CD4-positive, alpha-beta T cell treated with Interferon alpha-2 for 1 hour (primary cell): ENCODE data around the gene NAB1.
"Not testable (repeated sequence)": the region's sequence is repeated elsewhere in the genome, so short reads cannot be mapped to it uniquely, and the experiment has no call there.

Experiments
- DNase-seq, 2 donors: peaks; one replicate each; pipeline ENCODE4 v3.0.0-alpha.2; 2020 to 2022

The NAB1 gene

GRCh38 chr2:190674966-190675650 is 26.2 kb downstream of the NAB1 start:
- no peak for DNase-seq

DNA sequence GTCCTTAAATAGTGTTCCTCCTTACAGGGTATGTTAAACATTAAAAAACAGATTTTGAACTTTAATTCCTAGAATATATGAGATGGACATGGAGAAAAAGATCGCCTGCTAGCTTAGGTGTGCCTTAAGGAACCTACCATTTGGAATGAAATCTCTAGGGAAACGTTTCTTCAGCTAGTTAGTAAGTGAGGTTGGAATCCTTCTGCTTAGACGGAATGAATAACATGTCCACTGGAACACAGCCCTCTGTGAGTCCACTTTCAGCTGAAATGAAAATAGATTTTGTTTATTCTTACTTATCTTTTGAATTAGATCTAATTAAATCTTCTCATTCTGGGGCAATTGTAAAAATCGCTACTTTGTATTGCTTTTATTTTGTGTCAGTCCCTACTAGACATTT is 28.4 kb downstream of the NAB1 start:
- DNase-seq: no peak

DNA sequence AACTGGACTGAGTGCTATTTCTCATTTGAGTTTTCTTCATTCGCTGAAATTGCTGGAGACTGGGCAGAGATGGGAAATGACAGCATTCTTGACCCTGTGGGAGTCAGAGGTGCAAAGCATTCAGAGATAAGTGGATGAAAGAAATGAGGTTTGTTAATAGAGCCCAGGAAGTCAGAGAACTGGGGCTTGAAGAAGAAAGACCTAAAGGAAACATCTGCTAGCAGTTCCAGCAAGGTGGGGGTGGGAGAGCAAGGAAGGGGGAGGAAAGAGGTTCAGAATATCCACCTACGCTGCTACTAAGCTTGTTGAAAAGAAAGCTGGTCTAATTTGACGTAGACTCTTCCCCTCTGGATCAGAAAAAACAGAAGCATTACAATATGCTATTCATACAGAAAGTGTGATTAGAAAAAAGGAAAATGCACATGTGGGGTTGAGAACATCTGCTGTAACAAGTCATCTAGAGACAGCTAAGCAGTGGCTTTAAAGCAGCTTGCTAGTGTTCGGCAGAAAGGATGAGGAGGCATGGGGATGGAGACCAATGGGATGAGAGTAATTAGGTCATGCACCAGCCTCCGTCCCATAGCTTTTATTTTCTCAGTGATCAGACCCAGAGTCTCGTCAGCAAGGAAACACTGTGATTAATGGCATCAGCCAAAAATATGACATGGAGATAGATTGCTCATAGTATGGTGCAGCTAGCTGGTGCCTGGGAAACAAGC is 29.7 kb downstream of the NAB1 start:
- no peak for DNase-seq

DNA sequence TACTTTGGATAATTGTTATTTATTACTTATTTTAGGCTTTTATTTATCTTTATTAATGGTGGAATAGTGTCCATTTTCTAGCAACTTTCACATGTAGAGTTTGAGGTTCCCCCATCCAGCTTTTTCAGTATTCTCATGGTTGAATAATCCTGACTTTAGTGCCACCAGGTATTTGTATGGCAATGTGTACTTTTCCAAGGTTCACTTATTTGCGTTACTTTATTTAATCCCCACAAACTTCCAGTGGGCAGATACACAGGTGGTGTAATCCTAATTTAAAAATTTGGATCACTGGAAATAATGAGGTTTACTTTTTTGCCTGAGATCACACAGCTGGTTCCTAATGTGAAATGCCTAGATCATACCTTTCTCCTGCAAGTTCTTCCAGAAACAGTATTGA is 30.5 kb downstream of the NAB1 start:
- no peak for DNase-seq

- peak; percentile 60 to 75 for DNase-seq
These were observed 31.1 kb downstream of the NAB1 start for GRCh38 chr2:190679813-190680591.

DNA sequence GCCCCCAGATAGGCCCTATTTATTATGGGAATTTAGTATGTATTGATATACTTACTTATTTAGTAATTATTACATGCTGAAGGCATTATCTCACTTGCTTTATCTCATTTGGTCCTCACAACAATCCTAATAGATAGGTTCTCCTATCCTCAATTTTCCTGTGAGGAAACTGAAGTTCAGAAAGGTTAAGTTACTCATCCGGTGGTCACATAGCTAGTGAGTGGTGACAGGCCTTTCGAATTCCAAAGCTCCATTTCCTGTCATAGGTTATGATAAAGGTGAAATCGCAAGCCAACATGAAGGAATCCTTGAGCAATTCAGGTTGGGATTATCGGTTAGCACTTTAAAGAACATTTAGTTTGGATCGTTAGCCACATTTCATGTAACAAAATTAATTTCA is 33.3 kb downstream of the NAB1 start:
- DNase-seq: no peak

- DNase-seq: no peak
These were observed 34.9 kb downstream of the NAB1 start for GRCh38 chr2:190683802-190684201.

- no peak for DNase-seq
These were observed 36.0 kb downstream of the NAB1 start for GRCh38 chr2:190684931-190685330.

DNA sequence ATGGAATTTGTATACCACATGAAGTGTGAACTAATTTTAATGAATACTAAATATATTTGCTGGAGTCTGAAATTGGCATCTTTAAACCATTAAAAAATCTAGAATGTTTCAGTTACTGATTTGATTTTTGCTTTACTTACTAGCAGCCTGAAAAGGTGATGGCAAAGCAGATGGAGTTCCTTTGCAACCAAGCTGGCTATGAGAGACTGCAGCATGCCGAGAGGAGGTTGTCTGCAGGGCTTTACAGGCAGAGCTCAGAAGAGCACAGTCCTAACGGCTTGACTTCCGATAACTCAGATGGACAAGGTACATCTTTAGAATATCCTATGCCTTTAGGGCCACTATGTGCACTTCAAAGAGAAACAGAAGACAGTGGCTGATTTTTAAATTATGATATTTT is 36.5 kb downstream of the NAB1 start:
- DNase-seq: no peak

GRCh38 chr2:190693533-190694232 is 44.8 kb downstream of the NAB1 start:
- DNase-seq: no peak

DNA sequence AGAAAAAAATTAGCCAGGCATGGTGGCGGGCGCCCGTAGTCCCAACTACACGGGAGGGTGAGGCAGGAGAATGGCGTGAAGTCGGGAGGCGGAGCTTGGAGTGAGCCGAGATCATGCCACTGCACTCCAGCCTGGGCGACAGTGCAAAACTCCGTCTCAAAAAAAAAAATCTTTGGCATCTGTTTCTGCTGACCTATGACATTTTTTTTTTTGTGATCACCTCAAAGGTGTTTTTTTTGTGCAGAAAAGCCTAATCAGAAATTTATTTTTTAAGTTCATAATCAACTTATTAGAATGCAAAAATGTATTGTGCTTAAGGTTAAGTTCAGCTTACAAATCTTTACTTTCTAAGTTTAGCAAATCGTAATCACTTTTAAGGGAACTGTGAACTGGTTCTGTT is 45.6 kb downstream of the NAB1 start:
- no peak for DNase-seq

- no peak for DNase-seq
These were observed 46.9 kb downstream of the NAB1 start for GRCh38 chr2:190695739-190696138.

DNA sequence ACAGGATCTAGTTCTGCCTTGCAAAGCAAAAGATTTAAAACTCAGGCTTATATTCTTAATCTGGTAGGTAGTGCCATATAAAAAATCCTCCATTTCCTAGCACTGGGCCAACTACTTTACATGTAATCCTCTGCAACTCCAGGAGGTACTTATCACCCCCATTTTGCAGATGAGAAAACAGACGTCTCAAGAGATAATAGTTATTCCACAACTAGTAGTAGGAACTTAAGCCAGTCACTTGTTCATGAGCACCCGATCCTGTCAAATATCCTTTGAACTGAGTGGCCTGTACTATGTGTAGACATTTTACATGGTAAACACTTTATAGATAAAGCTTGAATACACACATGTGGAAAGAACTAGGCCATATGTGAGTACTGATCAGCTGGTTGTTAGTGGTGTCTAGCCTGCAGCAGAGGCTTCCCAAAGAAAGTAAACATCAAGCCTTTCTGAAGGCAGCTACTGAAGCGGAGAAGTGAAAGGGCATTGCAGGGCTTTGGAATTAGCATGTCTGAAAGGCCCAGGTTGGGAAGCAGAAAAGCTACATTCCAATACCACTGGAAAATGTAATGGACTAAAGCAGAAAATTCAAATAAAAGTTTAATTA is 48.0 kb downstream of the NAB1 start:
- no peak for DNase-seq

DNA sequence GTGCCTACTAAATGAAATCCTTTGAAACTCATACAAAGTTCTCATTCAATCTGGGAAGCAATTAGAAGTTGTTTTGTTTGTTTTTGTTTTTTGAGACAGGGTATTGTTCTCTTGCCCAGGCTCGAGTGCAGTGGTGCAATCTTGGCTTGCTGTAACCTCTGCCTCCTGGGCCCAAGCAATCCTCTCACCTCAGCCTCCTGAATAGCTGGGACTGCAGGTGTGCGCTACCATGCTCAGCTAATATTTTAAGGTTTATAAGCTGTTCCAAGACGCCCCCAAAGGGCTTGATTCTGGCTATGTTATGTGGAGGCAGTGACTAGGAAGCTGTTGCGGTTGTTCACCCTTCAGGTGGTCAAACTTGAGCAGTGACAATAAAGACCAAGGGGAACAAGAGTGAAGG is 48.5 kb downstream of the NAB1 start:
- DNase-seq: no peak

GRCh38 chr2:190698895-190699294 is 50.0 kb downstream of the NAB1 start:
- DNase-seq: no peak

DNA sequence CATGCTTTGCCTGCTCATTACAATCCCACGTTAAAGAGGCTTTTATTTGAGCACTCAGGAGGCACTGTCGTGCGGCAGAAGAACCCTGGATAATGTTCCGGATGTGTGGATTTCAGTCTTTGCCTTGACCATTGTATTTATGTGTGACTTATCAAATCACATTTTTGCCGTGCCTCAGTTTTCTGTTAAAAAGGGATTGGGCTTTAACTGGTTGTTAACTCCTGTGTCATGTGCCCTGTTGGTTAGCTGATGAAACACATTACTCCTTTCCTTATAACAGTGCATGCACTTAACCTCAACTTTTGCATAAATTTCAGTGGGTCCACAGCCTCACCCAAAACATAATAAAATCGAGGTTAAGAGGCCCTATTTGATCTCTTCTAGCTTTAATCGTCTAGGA is 52.7 kb downstream of the NAB1 start:
- no peak for DNase-seq

DNA sequence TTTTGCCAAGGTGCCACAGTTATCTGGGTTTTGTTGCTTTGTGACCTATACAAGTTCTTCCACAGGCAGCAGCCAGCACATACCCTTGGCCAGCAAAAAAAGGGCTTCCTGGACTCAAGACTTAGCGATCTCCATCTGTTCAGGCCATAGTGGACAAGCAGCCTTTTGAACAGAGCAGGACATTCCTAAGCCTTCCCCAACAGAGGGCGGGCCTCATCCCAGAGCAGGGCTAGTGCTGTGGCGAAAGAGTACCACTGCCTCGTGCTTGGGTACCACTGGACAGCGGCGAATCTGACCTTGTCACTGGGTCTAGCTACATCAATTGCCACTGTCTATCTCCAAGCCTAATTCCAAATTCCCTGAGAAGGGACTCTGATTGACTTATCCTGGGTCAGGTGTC is 56.4 kb downstream of the NAB1 start:
- no peak for DNase-seq

GRCh38 chr2:190707726-190708125 is 58.8 kb downstream of the NAB1 start:
- DNase-seq: no peak

DNA sequence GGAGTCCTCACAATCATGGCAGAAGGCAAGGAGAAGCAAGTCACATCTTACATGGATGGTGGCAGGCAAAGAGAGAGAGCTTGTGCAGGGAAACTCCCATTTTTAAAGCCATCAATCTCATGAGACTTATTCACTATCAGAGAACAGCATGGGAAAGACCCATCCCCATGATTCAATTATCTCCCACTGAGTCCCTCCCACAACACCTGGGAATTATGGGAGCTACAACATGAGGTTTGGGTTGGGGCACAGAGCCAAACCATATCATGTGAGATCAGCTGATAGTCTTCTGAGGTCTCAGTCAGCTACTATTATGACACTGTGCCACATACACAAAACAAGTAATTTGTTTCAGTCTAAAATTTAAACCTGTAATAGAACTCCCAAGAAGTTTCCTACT is 59.8 kb downstream of the NAB1 start:
- DNase-seq: not testable (repeated sequence)

DNA sequence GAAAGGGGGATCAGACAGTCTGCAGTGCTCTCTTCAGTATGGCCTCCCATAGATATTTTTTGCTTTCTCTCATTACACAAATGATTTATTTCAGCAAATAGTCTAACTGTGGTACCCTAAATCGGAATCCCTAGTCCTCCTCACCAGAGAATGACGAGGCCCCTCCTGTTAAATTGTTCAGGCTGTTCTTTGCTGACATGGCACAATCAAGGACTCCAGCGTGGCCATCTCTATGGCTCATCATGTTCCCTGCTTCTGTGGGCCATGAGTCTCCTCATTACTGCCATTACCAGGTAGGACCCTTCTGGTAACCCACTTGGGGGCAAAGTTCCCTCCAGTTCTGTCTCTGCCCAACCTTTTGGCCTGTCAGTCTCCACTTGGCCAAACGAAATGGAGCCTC is 62.2 kb downstream of the NAB1 start:
- DNase-seq: no peak

GRCh38 chr2:190713471-190713870 is 64.6 kb downstream of the NAB1 start:
- DNase-seq: no peak

GRCh38 chr2:190714958-190715357 is 66.1 kb downstream of the NAB1 start:
- DNase-seq: no peak
